ENCODE measurements around the gene GPA33.
"Not testable (repeated sequence)": the region's sequence is repeated elsewhere in the genome, so short reads cannot be mapped to it uniquely, and the experiment has no call there.

The GPA33 gene

GRCh38 chr1:167054946-167055630, 35.1 kb downstream of the GPA33 start:
- peak in 1 of 2 experiments; percentile 25 for DNase-seq

GRCh38 chr1:167054531-167054930, 35.6 kb downstream of the GPA33 start:
- DNase-seq, result no peak

GRCh38 chr1:167052389-167052788, 37.8 kb downstream of the GPA33 start:
- DNase-seq, result peak in 1 of 2 experiments; percentile 62

- DNase-seq, result no peak
Observed at GRCh38 chr1:167051907-167052306, 38.3 kb downstream of the GPA33 start.

- peak; percentile 88 to 95 for DNase-seq
Observed at GRCh38 chr1:167043752-167044488, 46.3 kb downstream of the GPA33 start.

GRCh38 chr1:167033646-167034045, 56.5 kb downstream of the GPA33 start:
- no peak for DNase-seq

- DNase-seq, result not testable (repeated sequence)
Observed at GRCh38 chr1:167029553-167029952, 60.6 kb downstream of the GPA33 start.

GRCh38 chr1:167022384-167022783, 67.8 kb downstream of the GPA33 start:
- DNase-seq, result no peak

- DNase-seq, result no peak
Observed at GRCh38 chr1:167016100-167016750, 74.0 kb downstream of the GPA33 start.

- no peak for DNase-seq
Observed at GRCh38 chr1:167013108-167013929, 76.9 kb downstream of the GPA33 start.

GRCh38 chr1:167012570-167012969, 77.6 kb downstream of the GPA33 start:
- DNase-seq, result no peak

- no peak for DNase-seq
Observed at GRCh38 chr1:167011560-167012191, 78.5 kb downstream of the GPA33 start.

GRCh38 chr1:167003711-167004110, 86.5 kb downstream of the GPA33 start:
- no peak for DNase-seq
